ENCODE data around the gene RNF13. TPM values are rescaled to one million over a fixed set of nuclear protein-coding genes. Genes with fewer than 3 reads are reported as not detected.
A peak's percentile ranks its signal among the peaks of the same experiment; 100 is the strongest.
"Not testable (repeated sequence)": the region's sequence is repeated elsewhere in the genome, so short reads cannot be mapped to it uniquely, and the experiment has no call there.

The RNF13 gene
- total RNA-seq, 1 experiment from 2014 or later: 36.5 TPM

GRCh38 chr3:149833241-149833640 is 20.2 kb downstream of the RNF13 start:
- intact Hi-C loops (cut with micrococcal nuclease): no loop called here
- no peak overlapping the region for H3K4me3 Mint-ChIP-seq (ENCODE audit: unreplicated experiment)
- BruUV-seq (replicated peaks): no TSS peak
- H3K27ac Mint-ChIP-seq (ENCODE audit: low read depth, unreplicated experiment): no peak overlapping the region
- H3K27me3 Mint-ChIP-seq (ENCODE audit: insufficient read depth, unreplicated experiment): no peaks in the 10 kb centered on the region
- H3K36me3 Mint-ChIP-seq (ENCODE audit: insufficient read depth, unreplicated experiment): no peaks in the 10 kb centered on the region
- ChIA-PET CTCF (no interaction called here), POLR2A (interaction anchor here (1.4 kb wide), 1 partner anchor 13 kb away, joined by 6 read pairs; no protein-coding TSS in a partner anchor)
- H3K9me3 Mint-ChIP-seq (ENCODE audit: unreplicated experiment): peaks cover 15% of the 10 kb centered on the region
- no peak for TF ChIP-seq CTCF (IDR thresholded peaks at IDR 0.05; ENCODE audit: unreplicated experiment)
- H3K4me1 Mint-ChIP-seq (ENCODE audit: insufficient read depth, unreplicated experiment): no peaks in the 10 kb centered on the region
- DNase-seq (ENCODE audit: unreplicated experiment): no peak

DNA sequence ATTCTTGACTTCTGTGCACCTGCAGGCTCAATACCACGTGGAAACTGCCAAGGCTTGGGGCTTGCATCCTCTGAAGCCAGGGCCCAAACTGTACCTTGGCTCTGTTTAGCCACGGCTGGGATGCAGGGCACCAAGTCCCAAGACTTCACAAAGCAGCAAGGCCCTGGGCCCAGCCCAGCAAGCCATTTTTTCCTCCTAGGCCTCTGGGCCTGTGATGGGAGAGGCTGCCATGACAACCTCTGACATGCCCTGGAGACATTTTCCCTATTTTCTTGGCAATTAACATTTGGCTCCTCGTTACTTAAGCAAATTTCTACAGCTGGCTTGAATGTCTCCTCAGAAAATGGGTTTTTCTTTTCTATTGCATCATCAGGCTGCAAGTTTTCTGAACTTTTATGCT is 25.5 kb downstream of the RNF13 start:
- intact Hi-C loops (cut with micrococcal nuclease); H3K4me3 Mint-ChIP-seq (ENCODE audit: unreplicated experiment); BruUV-seq (replicated peaks); CTCF ChIA-PET; POLR2A ChIA-PET; H3K27me3 Mint-ChIP-seq (ENCODE audit: insufficient read depth, unreplicated experiment); DNase-seq (ENCODE audit: unreplicated experiment); H3K27ac Mint-ChIP-seq (ENCODE audit: low read depth, unreplicated experiment); H3K36me3 Mint-ChIP-seq (ENCODE audit: insufficient read depth, unreplicated experiment): not testable (repeated sequence)
- Mint-ChIP-seq H3K9me3 (ENCODE audit: unreplicated experiment) (peaks cover 15% of the 10 kb centered on the region), H3K4me1 (ENCODE audit: insufficient read depth, unreplicated experiment) (peaks cover 17% of the 10 kb centered on the region)

DNA sequence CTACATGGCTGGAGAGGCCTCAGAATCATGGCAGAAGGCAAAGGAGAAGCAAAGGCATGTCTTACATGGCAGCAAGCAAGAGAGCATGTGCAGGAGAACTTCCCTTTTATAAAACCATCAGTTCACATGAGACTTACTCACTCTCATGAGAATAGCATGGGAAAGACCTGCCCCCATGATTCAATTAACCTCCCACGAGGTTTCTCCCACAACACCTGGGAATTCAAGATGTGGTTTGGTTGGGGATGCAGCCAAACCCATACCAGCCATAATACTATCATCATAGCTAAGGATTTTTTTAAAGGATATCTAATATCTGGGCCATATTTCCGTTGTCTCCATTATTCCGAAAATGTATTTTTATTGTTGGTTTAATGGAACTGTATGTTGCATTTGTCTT is 26.5 kb downstream of the RNF13 start:
- peaks cover 23% of the 10 kb centered on the region for H3K4me1 Mint-ChIP-seq (ENCODE audit: insufficient read depth, unreplicated experiment)
- intact Hi-C loops (cut with micrococcal nuclease); H3K4me3 Mint-ChIP-seq (ENCODE audit: unreplicated experiment); H3K27me3 Mint-ChIP-seq (ENCODE audit: insufficient read depth, unreplicated experiment); DNase-seq (ENCODE audit: unreplicated experiment); BruUV-seq (replicated peaks); H3K36me3 Mint-ChIP-seq (ENCODE audit: insufficient read depth, unreplicated experiment): not testable (repeated sequence)
- H3K27ac Mint-ChIP-seq (ENCODE audit: low read depth, unreplicated experiment): peak overlapping the region; percentile 90
- CTCF ChIA-PET: interaction anchor here (0.7 to 2.6 kb wide), 3 partner anchors 31 to 68 kb away, joined by 5 to 12 read pairs (median 5); no protein-coding TSS in a partner anchor
- peaks cover 12% of the 10 kb centered on the region for H3K9me3 Mint-ChIP-seq (ENCODE audit: unreplicated experiment)
- POLR2A ChIA-PET: interaction anchor here (0.9 to 1.5 kb wide), 4 partner anchors 9 to 88 kb away, joined by 3 to 4 read pairs (median 4); no protein-coding TSS in a partner anchor

- DNase-seq (ENCODE audit: unreplicated experiment): peak; percentile 11
- no TSS peak for BruUV-seq (replicated peaks)
- intact Hi-C loops (cut with micrococcal nuclease): no loop called here
- ChIA-PET POLR2A (interaction anchor here (0.6 to 1.6 kb wide), 7 partner anchors 9 to 357 kb away, joined by 3 to 4 read pairs (median 3); no protein-coding TSS in a partner anchor), CTCF (interaction anchor here (0.7 to 2.6 kb wide), 3 partner anchors 31 to 68 kb away, joined by 5 to 12 read pairs (median 5); no protein-coding TSS in a partner anchor)
- Mint-ChIP-seq H3K4me1 (ENCODE audit: insufficient read depth, unreplicated experiment) (peaks cover 27% of the 10 kb centered on the region), H3K27ac (ENCODE audit: low read depth, unreplicated experiment) (peak overlapping the region; percentile 90), H3K9me3 (ENCODE audit: unreplicated experiment) (peaks cover 8% of the 10 kb centered on the region), H3K36me3 (ENCODE audit: insufficient read depth, unreplicated experiment) (no peaks in the 10 kb centered on the region), H3K27me3 (ENCODE audit: insufficient read depth, unreplicated experiment) (no peaks in the 10 kb centered on the region), H3K4me3 (ENCODE audit: unreplicated experiment) (peak overlapping the region; percentile 50)
- TF ChIP-seq CTCF (IDR thresholded peaks at IDR 0.05; ENCODE audit: unreplicated experiment): no peak
Measured at GRCh38 chr3:149839896-149840295, 26.9 kb downstream of the RNF13 start.

GRCh38 chr3:149843502-149843901 is 30.5 kb downstream of the RNF13 start:
- CTCF ChIA-PET: interaction anchor here (1.2 kb wide), 1 partner anchor 76 kb away, joined by 7 read pairs; no protein-coding TSS in a partner anchor
- no peak overlapping the region for H3K4me3 Mint-ChIP-seq (ENCODE audit: unreplicated experiment)
- DNase-seq (ENCODE audit: unreplicated experiment): no peak
- intact Hi-C loops (cut with micrococcal nuclease): no loop called here
- POLR2A ChIA-PET: no interaction called here
- H3K4me1 Mint-ChIP-seq (ENCODE audit: insufficient read depth, unreplicated experiment): peaks cover 39% of the 10 kb centered on the region
- no peaks in the 10 kb centered on the region for H3K27me3 Mint-ChIP-seq (ENCODE audit: insufficient read depth, unreplicated experiment)
- BruUV-seq (replicated peaks): no TSS peak
- H3K27ac Mint-ChIP-seq (ENCODE audit: low read depth, unreplicated experiment): no peak overlapping the region
- no peaks in the 10 kb centered on the region for H3K9me3 Mint-ChIP-seq (ENCODE audit: unreplicated experiment)
- peaks cover 10% of the 10 kb centered on the region for H3K36me3 Mint-ChIP-seq (ENCODE audit: insufficient read depth, unreplicated experiment)
- no peak for TF ChIP-seq CTCF (IDR thresholded peaks at IDR 0.05; ENCODE audit: unreplicated experiment)

All from MCF 10A (cell line).